GM23338 (cell line): Measurements from ENCODE around the gene HERC2.

Experiments used
- CREB1 ChIP-seq: fragments of 250-450 bp; sonication (Bioruptor Pico); IDR thresholded peaks from 2 replicates; pipeline ENCODE4 v1.5.0; 2020; ENCODE audit warnings: low read depth, mild to moderate bottlenecking, moderate library complexity
- CTCF ChIP-seq, 2 experiments: fragments of 200-600 bp in 1 of 2; sonication (generic) in 1 of 2; conservative IDR thresholded peaks; 2 replicates each; pipeline versions ENCODE4 v1.5.1 to v1.6.1; 2016 to 2017; ENCODE audit warnings: antibody characterized with exemption in 2 of 2, low read depth in 2 of 2, mild to moderate bottlenecking in 2 of 2, moderate library complexity in 1 of 2
- EZH2 ChIP-seq: fragments of 200-600 bp; sonication (generic); IDR thresholded peaks from one replicate; pipeline ENCODE4 v1.8.0; 2017; ENCODE audit warnings: antibody characterized with exemption, mild to moderate bottlenecking, low read depth; ENCODE audit not compliant: unreplicated experiment
- EZH2phosphoT487 ChIP-seq: fragments of 200-600 bp; sonication (generic); IDR thresholded peaks from one replicate; pipeline ENCODE4 v1.8.1; 2018; ENCODE audit warnings: antibody characterized with exemption; ENCODE audit not compliant: unreplicated experiment
- JUNB ChIP-seq: IDR thresholded peaks from one replicate; pipeline ENCODE4 v1.6.1; 2016; ENCODE audit warnings: antibody characterized with exemption; ENCODE audit not compliant: unreplicated experiment
- POLR2AphosphoS5 ChIP-seq: IDR thresholded peaks from 2 replicates; pipeline ENCODE4 v1.6.1; 2016; ENCODE audit warnings: antibody characterized with exemption, low read depth
- REST ChIP-seq: IDR thresholded peaks from one replicate; pipeline ENCODE4 v1.6.1; 2018; ENCODE audit warnings: antibody characterized with exemption; ENCODE audit not compliant: unreplicated experiment
- ZNF331 ChIP-seq: fragments of 250-450 bp; sonication (Bioruptor Pico); IDR thresholded peaks from 2 replicates; pipeline ENCODE4 v1.5.0; 2020; ENCODE audit warnings: low read depth, mild to moderate bottlenecking, moderate library complexity
- ZNF462 ChIP-seq: fragments of 250-450 bp; sonication (Bioruptor Pico); IDR thresholded peaks from 2 replicates; pipeline ENCODE4 v1.5.0; 2020; ENCODE audit warnings: mild to moderate bottlenecking, moderate library complexity

- TF ChIP-seq CTCF (conservative IDR thresholded peaks at IDR 0.05; ENCODE audit: low read depth in 2 of 2), result no peak
- TF ChIP-seq POLR2AphosphoS5, result no peak
- no peak for TF ChIP-seq REST
- TF ChIP-seq ZNF462, result no peak
- TF ChIP-seq EZH2, result no peak
- no peak for TF ChIP-seq CREB1 (CRISPR knock-in tag)
- TF ChIP-seq EZH2phosphoT487, result no peak
- no peak for TF ChIP-seq JUNB
- TF ChIP-seq ZNF331 (CRISPR knock-in tag), result no peak
Measured at GRCh38 chr15:28147801-28148200, 174.2 kb downstream of the HERC2 start.
